HepG2 (cell line): ENCODE results near the gene DDX50. TPM values are rescaled to one million over a fixed set of nuclear protein-coding genes. Genes with fewer than 3 reads are reported as not detected.

ENCODE experiments used
- ATAC-seq: fragments of 200-7000 bp; cut with Tn5 transposase; 3 replicates; pipeline ENCODE4 v1.9.1; 2020; ENCODE audit warnings: mild to moderate bottlenecking, moderate library complexity
- BruUV-seq: library from RNA; stranded (reverse); fragments of 400-500 nt; replicated peaks from 2 replicates; lab custom pipeline; 2021; lab: Mats Ljungman, UMichigan
- CTCF ChIA-PET: fragments of 300-600 bp; formaldehyde crosslinking; extraction: SDS; loops from one replicate; lab custom pipeline; 2021; ENCODE audit warnings: low total read pairs, inconsistent platforms, low intra/inter-chr PET ratio; lab: Yijun Ruan, JAX
- POLR2A ChIA-PET: fragments of 350-600 bp; sonication (Branson Sonifier 250); formaldehyde crosslinking; loops from one replicate; lab custom pipeline; 2020; ENCODE audit warnings: antibody characterized with exemption, inconsistent platforms; lab: Yijun Ruan, JAX
- DNase-seq: peaks from one replicate; pipeline ENCODE4 v3.0.0-alpha.2; 2015; ENCODE audit warnings: low spot score
- FAIRE-seq: peaks from 3 replicates; lab custom pipeline; 2011; peaks lifted over from hg19 to GRCh38; lab: Jason Lieb, UNC
- H2AFZ ChIP-seq: one replicate; pipeline ENCODE4 v1.6.1; 2011; ENCODE audit warnings: low read length, inconsistent platforms
- H3K27ac ChIP-seq: fragments of 300-600 bp; 3 replicates; pipeline ENCODE4 v1.8.0; 2011; ENCODE audit warnings: mixed run types, mild to moderate bottlenecking, mixed read lengths, low read length, inconsistent platforms; ENCODE audit not compliant: insufficient read depth; ENCODE audit errors: extremely low read length
- H3K27me3 ChIP-seq, 2 experiments: fragments of 200-600 bp in 1 of 2; 2 replicates in 1 of 2; 3 replicates in 1 of 2; pipeline versions ENCODE4 v1.6.0 to v1.8.0; 2011; ENCODE audit warnings: low read length in 2 of 2, mild to moderate bottlenecking in 2 of 2, moderate library complexity in 2 of 2, inconsistent platforms in 1 of 2; ENCODE audit not compliant: insufficient read depth in 2 of 2, control insufficient read depth in 1 of 2
- H3K36me3 ChIP-seq, 2 experiments: fragments of 200-600 bp in 1 of 2; replicated peaks in 1 of 2; 2 replicates in 1 of 2; 3 replicates in 1 of 2; pipeline versions ENCODE4 v1.5.1 to v1.8.0; 2011; ENCODE audit warnings: low read length in 2 of 2, inconsistent platforms in 1 of 2; ENCODE audit not compliant: insufficient read depth in 2 of 2, control insufficient read depth in 1 of 2
- H3K4me1 ChIP-seq: 2 replicates; pipeline ENCODE4 v1.5.1; 2012; ENCODE audit warnings: low read length, inconsistent platforms; ENCODE audit not compliant: insufficient read depth
- H3K4me2 ChIP-seq: 2 replicates; pipeline ENCODE4 v1.6.0; 2011; ENCODE audit warnings: low read depth, low read length, inconsistent platforms
- H3K4me3 ChIP-seq, 3 experiments: fragments of 200-600 bp in 1 of 3; sonication (generic), shearing (Covaris generic) in 1 of 3; replicated peaks in 1 of 3; 2 replicates each; pipeline ENCODE4 v1.5.1; 2011 to 2016; ENCODE audit warnings: low read length in 3 of 3, inconsistent platforms in 2 of 3, low read depth in 2 of 3, mild to moderate bottlenecking in 2 of 3, control low read depth in 1 of 3, mixed read lengths in 1 of 3; ENCODE audit not compliant: insufficient read depth in 1 of 3
- H3K79me2 ChIP-seq: one replicate; pipeline ENCODE4 v1.6.1; 2011; ENCODE audit warnings: low read length, inconsistent platforms; ENCODE audit not compliant: insufficient read depth
- H3K9ac ChIP-seq: 2 replicates; pipeline ENCODE4 v1.6.0; 2011; ENCODE audit warnings: mild to moderate bottlenecking, low read depth, low read length, inconsistent platforms; ENCODE audit not compliant: insufficient read depth
- H3K9me3 ChIP-seq: 2 replicates; pipeline ENCODE4 v1.5.1; 2012; ENCODE audit warnings: mild to moderate bottlenecking, low read length
- H4K20me1 ChIP-seq: 2 replicates; pipeline ENCODE4 v1.6.0; 2011; ENCODE audit warnings: inconsistent platforms, mild to moderate bottlenecking, low read length, moderate library complexity; ENCODE audit not compliant: insufficient read depth
- CENPX ChIP-seq: sonication (generic); formaldehyde crosslinking; IDR thresholded peaks from 2 replicates; pipeline ENCODE4 v1.9.0; 2021; ENCODE audit warnings: mild to moderate bottlenecking, missing genetic modification reagents, moderate library complexity
- HDAC1 ChIP-seq: sonication (generic); formaldehyde crosslinking; IDR thresholded peaks from 2 replicates; pipeline ENCODE4 v1.5.1; 2020; ENCODE audit warnings: mild to moderate bottlenecking, missing genetic modification reagents
- MLX ChIP-seq: IDR thresholded peaks from 2 replicates; pipeline ENCODE4 v1.6.1; 2016
- MXD4 ChIP-seq: IDR thresholded peaks from 2 replicates; pipeline ENCODE4 v1.6.1; 2016; ENCODE audit warnings: mild to moderate bottlenecking, missing biosample characterization, missing genetic modification reagents
- PBX2 ChIP-seq: IDR thresholded peaks from 2 replicates; pipeline ENCODE4 v1.6.1; 2016; ENCODE audit warnings: control low read depth
- POLR2A ChIP-seq, 2 experiments: IDR thresholded peaks; 2 replicates each; pipeline ENCODE4 v1.6.1; 2011; ENCODE audit warnings: low read depth in 2 of 2, low read length in 2 of 2, mild to moderate bottlenecking in 1 of 2, moderate library complexity in 1 of 2; ENCODE audit not compliant: insufficient read depth in 1 of 2
- SRSF4 ChIP-seq: fragments of 200-400 bp; formaldehyde crosslinking; IDR thresholded peaks from one replicate; pipeline ENCODE4 v1.6.1; 2018; ENCODE audit warnings: mild to moderate bottlenecking, low read depth, low read length, moderate library complexity; ENCODE audit not compliant: poor library complexity, severe bottlenecking
- SUZ12 ChIP-seq: fragments of 150-350 bp; IDR thresholded peaks from 2 replicates; pipeline ENCODE4 v1.6.1; 2014; ENCODE audit warnings: low read depth, low read length
- ZNF256 ChIP-seq: sonication (generic); formaldehyde crosslinking; conservative IDR thresholded peaks from 2 replicates; pipeline ENCODE4 v1.4.0; 2020; ENCODE audit warnings: missing genetic modification reagents
- ZNF382 ChIP-seq: sonication (generic); formaldehyde crosslinking; IDR thresholded peaks from 2 replicates; pipeline ENCODE4 v1.5.0; 2020; ENCODE audit warnings: missing genetic modification reagents, mild to moderate bottlenecking, borderline replicate concordance
- ZNF503 ChIP-seq: sonication (generic); formaldehyde crosslinking; IDR thresholded peaks from 2 replicates; pipeline ENCODE4 v1.4.0; 2020; ENCODE audit warnings: missing genetic modification reagents
- ZNF709 ChIP-seq: sonication (generic); formaldehyde crosslinking; IDR thresholded peaks from 2 replicates; pipeline ENCODE4 v1.5.0; 2020; ENCODE audit warnings: mild to moderate bottlenecking, missing genetic modification reagents
- ZNF878 ChIP-seq: sonication (generic); formaldehyde crosslinking; IDR thresholded peaks from 2 replicates; pipeline ENCODE4 v1.8.1; 2023; ENCODE audit warnings: mild to moderate bottlenecking, missing genetic modification reagents, moderate library complexity
- WGBS: methylation state at CpG from one replicate; pipeline ENCODE4 v1.1.6; 2017; ENCODE audit warnings: low lambda C conversion rate; 5-methylcytosine and 5-hydroxymethylcytosine counted together
- in situ Hi-C: cut with HindIII; loops from 2 replicates; pipeline ENCODE4 v1.10.0; 2017; ENCODE audit warnings: low pct_unique_long_range_greater_than_20kb; ENCODE audit not compliant: extremely low pct_ligation_motif_present
- intact Hi-C: fragments of 100-400 bp; cut with micrococcal nuclease; formaldehyde crosslinking; loops from one replicate; pipeline ENCODE4 v1.10.0; 2022; ENCODE audit not compliant: unreplicated experiment
- polyA plus RNA-seq, 8 experiments: library from polyadenylated mRNA; depleted of rRNA in 3 of 8; stranded (reverse) in 7 of 8; unstranded in 1 of 8; fragments of >200 nt; fragmentation: Illumina TruSeq in 4 of 8; extraction: Trizol in 4 of 8; gene quantifications; 2 replicates each; pipeline versions ENCODE4 v1.2.1 to v1.2.3, GENCODE V29; 2011 to 2016; ENCODE audit warnings: low read depth in 4 of 8, missing spikeins in 1 of 8, mixed read lengths in 1 of 8; ENCODE audit not compliant: insufficient read depth in 1 of 8
- total RNA-seq, 5 experiments: library from RNA; depleted of rRNA; stranded (reverse); fragments of >200 nt; fragmentation: Illumina TruSeq; extraction: Trizol; gene quantifications; 2 replicates each; pipeline ENCODE4 v1.2.3, GENCODE V29; 2016; ENCODE audit warnings: low read depth in 1 of 5

The DDX50 gene
- total and polyA plus RNA-seq, 2 of the 13 experiments (the other 11 are each of a cell fraction or from before 2014, with no cell fraction given), result 19.0 to 38.2 TPM

GRCh38 chr10:68856352-68856751 lies 44.8 kb upstream of the DDX50 start:
- Histone ChIP-seq H3K27me3 (no peaks in the 10 kb centered on the region), H2AFZ (no peak overlapping the region), H3K4me1 (no peaks in the 10 kb centered on the region), H3K79me2 (no peaks in the 10 kb centered on the region), H3K9me3 (peaks cover 10% of the 10 kb centered on the region), H3K4me2 (no peak overlapping the region), H3K27ac (no peak overlapping the region), H3K36me3 (no peaks in the 10 kb centered on the region), H3K9ac (no peak overlapping the region), H3K4me3 (no peak overlapping the region), H4K20me1 (no peaks in the 10 kb centered on the region)
- ATAC-seq (no peak), DNase-seq (no peak), FAIRE-seq (no peak)
- TF ChIP-seq ZNF382 (CRISPR knock-in tag), result no peak
- TF ChIP-seq SUZ12, result no peak
- TF ChIP-seq SRSF4, result no peak
- in situ Hi-C loops, result no loop called here
- CTCF ChIA-PET, result no interaction called here
- 87% methylated on average over 6 of the region's 6 CpGs for WGBS
- BruUV-seq, result no TSS peak
- POLR2A ChIA-PET, result no interaction called here
- intact Hi-C loops, result no loop called here

- FAIRE-seq, result no peak
- no peak for ATAC-seq
- Histone ChIP-seq H3K27ac (no peak overlapping the region), H3K4me1 (no peaks in the 10 kb centered on the region), H3K4me3 (no peak overlapping the region), H3K27me3 (no peaks in the 10 kb centered on the region), H4K20me1 (no peaks in the 10 kb centered on the region), H2AFZ (no peak overlapping the region), H3K36me3 (no peaks in the 10 kb centered on the region), H3K79me2 (no peaks in the 10 kb centered on the region), H3K4me2 (no peak overlapping the region), H3K9me3 (peaks cover 16% of the 10 kb centered on the region), H3K9ac (no peak overlapping the region)
- ChIA-PET POLR2A (no interaction called here), CTCF (no interaction called here)
- no TSS peak for BruUV-seq
- TF ChIP-seq HDAC1 (CRISPR knock-in tag) (no peak), ZNF878 (no peak), ZNF709 (no peak), MLX (CRISPR knock-in tag) (no peak), ZNF503 (CRISPR knock-in tag) (no peak), POLR2A (IDR thresholded peaks at IDR 0.05; ENCODE audit: insufficient read depth in 1 of 2, low read depth in 2 of 2, low read length in 2 of 2) (no peak), CENPX (CRISPR knock-in tag) (no peak), PBX2 (CRISPR knock-in tag) (no peak), ZNF256 (no peak), MXD4 (CRISPR knock-in tag) (no peak)
- WGBS, result 89% methylated on average over 2 of the region's 2 CpGs
- no peak for DNase-seq
- in situ Hi-C loops, result no loop called here
- intact Hi-C loops, result no loop called here
Observed at GRCh38 chr10:68857005-68857404, 44.1 kb upstream of the DDX50 start.
